ENCODE data around the gene TBCA. TPM values are rescaled to one million over a fixed set of nuclear protein-coding genes. Genes with fewer than 3 reads are reported as not detected.

TBCA gene
- total and polyA plus RNA-seq, 2 donors (not counting 3 experiments of a cell fraction or from before 2014, with no cell fraction given), result 48.2 to 206 TPM

DNA sequence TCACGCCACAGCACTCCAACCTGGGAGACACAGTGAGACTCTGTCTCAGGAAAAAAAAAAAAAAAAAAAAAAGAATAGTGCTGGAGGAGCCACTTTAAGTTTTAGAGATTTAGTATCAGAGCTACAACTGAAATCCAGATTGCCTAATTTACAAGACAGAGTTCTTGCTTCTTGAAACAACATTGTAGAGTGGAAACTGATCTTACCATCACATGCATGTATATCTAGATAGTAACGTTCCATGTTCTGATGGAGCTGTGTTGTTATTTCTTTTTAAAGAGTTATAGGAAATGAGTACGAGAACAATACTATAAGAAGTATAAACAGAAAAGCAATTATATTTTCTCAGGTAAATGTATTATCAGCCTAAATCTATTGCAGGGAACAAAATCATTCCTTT lies 48.9 kb downstream of the TBCA start:
- ChIA-PET CTCF (interaction anchor here (0.6 kb wide), 1 partner anchor 58 kb away, joined by 3 read pairs; no protein-coding TSS in a partner anchor), POLR2A (no interaction called here)
- TF ChIP-seq POLR2AphosphoS5 (IDR thresholded peaks at IDR 0.05; ENCODE audit: insufficient read depth, low read depth, low read length) (no peak), GATA2 (IDR thresholded peaks at IDR 0.05; ENCODE audit: insufficient read depth, insufficient read length, low read depth, low read length) (no peak), EZH2 (IDR thresholded peaks at IDR 0.05; ENCODE audit: borderline replicate concordance, low read depth, low read length, severe bottlenecking) (no peak), FOS (IDR thresholded peaks at IDR 0.05; ENCODE audit: borderline replicate concordance, insufficient read depth, low read length) (no peak), MYC (IDR thresholded peaks at IDR 0.05; ENCODE audit: low read depth, low read length) (no peak), POLR2A (IDR thresholded peaks at IDR 0.05; ENCODE audit: low read depth, low read length) (no peak)
- TF ChIP-seq, protein P1, sequence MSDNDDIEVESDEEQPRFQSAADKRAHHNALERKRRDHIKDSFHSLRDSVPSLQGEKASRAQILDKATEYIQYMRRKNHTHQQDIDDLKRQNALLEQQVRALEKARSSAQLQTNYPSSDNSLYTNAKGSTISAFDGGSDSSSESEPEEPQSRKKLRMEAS (IDR thresholded peaks at IDR 0.05; ENCODE audit: insufficient read depth, insufficient read length), result no peak
- Histone ChIP-seq H3K27ac (ENCODE audit: insufficient read depth, low read depth, low read length) (no peak overlapping the region), H2AFZ (ENCODE audit: low read depth, low read length) (no peak overlapping the region), H4K20me1 (replicated peaks; ENCODE audit: control insufficient read depth, extremely low read depth, insufficient read depth, low read length) (peaks cover 4% of the 10 kb centered on the region), H3K4me2 (ENCODE audit: insufficient read depth, low read length) (no peak overlapping the region), H3K79me2 (ENCODE audit: control insufficient read depth, insufficient read depth, low read length) (peaks cover 66% of the 10 kb centered on the region), H3K4me1 (ENCODE audit: control insufficient read depth, extremely low read depth, insufficient read depth, low read length) (no peaks in the 10 kb centered on the region), H3K9me3 (replicated peaks; ENCODE audit: control insufficient read depth, insufficient read depth, low read length) (no peaks in the 10 kb centered on the region), H3K36me3 (ENCODE audit: control insufficient read depth in 2 of 2, extremely low read depth in 1 of 2, insufficient read depth in 2 of 2, low read length in 2 of 2) (no peaks in the 10 kb centered on the region), H3K27me3 (ENCODE audit: control insufficient read depth in 2 of 2, insufficient read depth in 2 of 2, low read length in 2 of 2) (no peaks in the 10 kb centered on the region), H3K9me1 (replicated peaks; ENCODE audit: control insufficient read depth, extremely low read depth, insufficient read depth, low read length) (peaks cover 2% of the 10 kb centered on the region), H3K4me3 (replicated peaks in 1 of 3; ENCODE audit: insufficient read depth in 1 of 3, low read depth in 1 of 3, low read length in 3 of 3) (no peak overlapping the region), H3K9ac (replicated peaks; ENCODE audit: extremely low read depth, insufficient read depth, low read length) (no peak overlapping the region)
- DNase-seq (ENCODE audit: low read depth, low spot score) (no peak), FAIRE-seq (no peak)
- intact Hi-C loops (cut with micrococcal nuclease), result no loop called here
- dilution Hi-C loops (cut with MboI; ENCODE audit: extremely low pct_ligation_motif_present, low sequenced_read_pairs), result no loop called here
- BruUV-seq (replicated peaks), result no TSS peak

GRCh38 chr5:77725616-77726015 lies 50.5 kb downstream of the TBCA start:
- no peak for DNase-seq (ENCODE audit: low read depth, low spot score)
- FAIRE-seq, result no peak
- TF ChIP-seq FOS (IDR thresholded peaks at IDR 0.05; ENCODE audit: borderline replicate concordance, insufficient read depth, low read length) (no peak), POLR2AphosphoS5 (IDR thresholded peaks at IDR 0.05; ENCODE audit: insufficient read depth, low read depth, low read length) (no peak), GATA2 (IDR thresholded peaks at IDR 0.05; ENCODE audit: insufficient read depth, insufficient read length, low read depth, low read length) (no peak)
- Histone ChIP-seq H3K4me1 (ENCODE audit: control insufficient read depth, extremely low read depth, insufficient read depth, low read length) (no peaks in the 10 kb centered on the region), H3K27me3 (ENCODE audit: control insufficient read depth in 2 of 2, insufficient read depth in 2 of 2, low read length in 2 of 2) (no peaks in the 10 kb centered on the region), H3K27ac (ENCODE audit: insufficient read depth, low read depth, low read length) (no peak overlapping the region), H2AFZ (ENCODE audit: low read depth, low read length) (no peak overlapping the region), H3K4me2 (ENCODE audit: insufficient read depth, low read length) (no peak overlapping the region), H3K36me3 (ENCODE audit: control insufficient read depth in 2 of 2, extremely low read depth in 1 of 2, insufficient read depth in 2 of 2, low read length in 2 of 2) (no peaks in the 10 kb centered on the region), H3K4me3 (replicated peaks in 1 of 3; ENCODE audit: insufficient read depth in 1 of 3, low read depth in 1 of 3, low read length in 3 of 3) (no peak overlapping the region), H3K9me3 (replicated peaks; ENCODE audit: control insufficient read depth, insufficient read depth, low read length) (no peaks in the 10 kb centered on the region), H3K79me2 (ENCODE audit: control insufficient read depth, insufficient read depth, low read length) (peaks cover 65% of the 10 kb centered on the region), H3K9me1 (replicated peaks; ENCODE audit: control insufficient read depth, extremely low read depth, insufficient read depth, low read length) (peaks cover 2% of the 10 kb centered on the region), H3K9ac (replicated peaks; ENCODE audit: extremely low read depth, insufficient read depth, low read length) (no peak overlapping the region), H4K20me1 (replicated peaks; ENCODE audit: control insufficient read depth, extremely low read depth, insufficient read depth, low read length) (peaks cover 4% of the 10 kb centered on the region)
- intact Hi-C loops (cut with micrococcal nuclease), result no loop called here
- ChIA-PET POLR2A (no interaction called here), CTCF (interaction anchor here (1.1 kb wide), 1 partner anchor 18 kb away, joined by 3 read pairs; no protein-coding TSS in a partner anchor)
- dilution Hi-C loops (cut with MboI; ENCODE audit: extremely low pct_ligation_motif_present, low sequenced_read_pairs), result no loop called here
- BruUV-seq (replicated peaks), result no TSS peak

All from endothelial cell of umbilical vein (primary cell).